NCI-H2196 (cell line): ENCODE data around the gene ZDHHC21.
A peak's percentile ranks its signal among the peaks of the same experiment; 100 is the strongest.

Experiments used
- DNase-seq: peaks from one replicate; lab custom pipeline; 2025; ENCODE audit not compliant: unreplicated experiment; lab: John Stamatoyannopoulos, UW

Gene ZDHHC21, protein sequence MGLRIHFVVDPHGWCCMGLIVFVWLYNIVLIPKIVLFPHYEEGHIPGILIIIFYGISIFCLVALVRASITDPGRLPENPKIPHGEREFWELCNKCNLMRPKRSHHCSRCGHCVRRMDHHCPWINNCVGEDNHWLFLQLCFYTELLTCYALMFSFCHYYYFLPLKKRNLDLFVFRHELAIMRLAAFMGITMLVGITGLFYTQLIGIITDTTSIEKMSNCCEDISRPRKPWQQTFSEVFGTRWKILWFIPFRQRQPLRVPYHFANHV

DNA sequence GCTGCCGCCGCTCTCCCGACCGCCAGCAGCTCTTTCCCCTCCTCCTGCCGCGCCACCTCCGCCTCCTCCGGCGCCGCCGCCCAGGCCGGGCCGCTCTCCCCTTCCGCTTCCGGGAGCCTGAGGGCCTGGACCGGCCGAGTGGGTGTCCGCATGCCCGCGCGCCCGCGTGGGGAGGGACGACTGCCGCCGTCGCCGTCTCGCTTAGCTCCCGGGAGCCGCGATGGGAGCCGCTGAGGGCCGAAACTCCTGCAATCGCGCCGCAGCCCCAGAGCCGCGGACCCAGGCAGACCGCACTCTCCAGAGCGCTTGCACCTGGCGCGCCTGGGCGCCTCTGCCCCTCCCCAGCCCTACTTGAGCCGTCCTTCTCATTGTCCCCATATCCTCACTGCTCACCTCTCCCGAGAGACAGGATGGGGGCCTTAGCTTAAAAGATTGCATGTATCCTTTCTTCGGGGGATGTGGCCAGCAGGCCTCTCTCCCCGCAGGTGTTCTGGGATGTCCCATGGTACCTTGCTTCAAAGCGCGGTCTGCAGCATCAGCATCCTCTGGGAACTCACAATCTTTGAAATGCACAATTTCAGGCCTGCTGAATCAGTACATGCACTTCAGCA lies at the start of gene ZDHHC21:
TSS of gene ZDHHC21 (minus strand) at position 182 of the 611 bp plus-strand sequence. CDS start 19,092 bp downstream, outside the sequence.
- peak; percentile 81 for DNase-seq

DNA sequence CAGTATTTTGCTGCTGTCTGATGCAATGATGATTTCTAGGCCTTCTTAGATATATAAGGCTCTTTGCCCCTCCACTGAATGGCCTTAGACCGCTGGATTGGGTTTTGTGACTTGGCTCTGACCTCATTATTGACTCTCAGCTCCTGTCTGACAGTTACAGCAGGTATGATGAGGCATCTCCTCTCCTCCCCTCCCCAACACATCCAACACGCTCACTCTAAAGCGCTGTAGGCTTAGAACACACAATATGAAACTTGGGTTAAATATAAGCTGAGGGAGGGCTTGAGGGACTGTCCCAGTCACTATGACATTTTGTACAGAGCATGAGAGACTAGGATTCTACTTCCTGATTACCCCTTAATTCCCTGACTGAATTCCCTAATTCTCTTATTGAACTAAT lies 48.1 kb upstream of the ZDHHC21 start:
- DNase-seq: no peak

DNA sequence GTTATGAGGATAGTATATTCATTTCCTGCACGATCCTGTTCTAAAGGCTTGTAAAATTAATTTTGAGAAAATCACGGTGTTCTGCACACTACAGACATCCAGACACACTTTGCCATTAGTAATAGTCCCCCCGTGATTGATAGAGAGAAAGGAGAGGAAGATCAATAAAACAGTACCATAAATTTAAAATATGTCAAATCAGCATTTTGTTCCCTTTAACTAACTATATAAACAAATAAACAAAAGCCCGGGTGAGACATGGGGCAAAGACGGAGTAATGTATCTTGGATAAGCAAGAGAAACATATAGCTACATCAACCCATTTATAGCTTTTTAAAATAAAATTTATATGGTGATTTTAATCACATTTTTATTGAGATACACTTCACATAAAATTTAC lies 39.9 kb upstream of the ZDHHC21 start:
- no peak for DNase-seq

DNA sequence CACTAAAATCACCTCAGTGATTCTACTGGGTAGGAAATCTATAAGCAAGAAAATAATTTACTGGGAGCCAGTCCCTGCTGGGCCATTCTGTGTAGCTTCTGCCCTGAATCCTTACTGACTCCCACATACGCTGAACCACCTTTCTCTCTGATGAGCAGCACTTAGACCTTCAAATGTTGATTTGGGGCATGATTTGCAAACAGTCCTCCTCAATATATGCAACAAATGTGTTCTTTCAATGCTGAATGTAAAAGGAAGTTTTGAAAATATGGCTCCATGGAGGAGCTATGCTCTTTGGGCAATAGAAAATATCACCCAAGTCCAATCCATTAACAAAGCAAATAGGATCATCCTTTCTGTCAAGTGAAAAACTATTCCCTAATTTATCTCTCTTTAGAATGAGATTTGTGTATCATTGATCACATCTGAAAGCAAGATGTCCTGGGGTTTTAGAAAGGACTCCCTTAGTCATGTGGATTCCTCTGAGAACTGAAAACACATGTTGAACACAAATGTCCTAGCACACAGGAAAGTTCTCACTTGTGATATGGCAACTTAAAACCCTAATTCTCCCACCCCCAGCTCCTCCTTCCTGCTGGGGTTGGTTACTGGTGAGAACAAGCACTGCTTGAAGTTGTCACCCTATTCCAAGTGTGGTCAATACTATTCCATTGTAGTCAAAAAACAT lies 38.2 kb upstream of the ZDHHC21 start:
- no peak for DNase-seq

DNA sequence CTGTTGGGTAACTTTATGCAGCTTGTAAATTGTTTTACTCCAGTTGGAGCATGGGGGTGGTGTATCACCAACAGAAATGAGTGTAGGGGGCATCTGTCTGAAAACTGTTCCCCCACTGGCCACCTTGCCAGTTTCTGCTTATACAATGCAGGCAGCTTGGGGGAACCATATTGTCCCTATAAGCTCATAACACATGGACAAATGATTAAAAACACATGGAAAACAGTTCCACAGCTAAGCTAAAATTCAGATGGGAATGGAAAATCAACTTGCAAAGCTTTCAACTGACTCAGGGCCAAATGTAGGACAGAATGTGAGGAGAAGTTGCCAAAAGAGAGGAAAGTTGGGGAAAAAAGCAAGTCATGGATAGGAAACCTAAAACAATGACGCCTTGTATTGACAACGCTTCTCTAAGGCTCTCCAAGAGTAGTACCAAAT lies 37.2 kb upstream of the ZDHHC21 start:
- DNase-seq: no peak

- DNase-seq: no peak
Measured at GRCh38 chr9:14723301-14723700, 30.1 kb upstream of the ZDHHC21 start.

- DNase-seq: no peak
Measured at GRCh38 chr9:14722391-14723035, 29.3 kb upstream of the ZDHHC21 start, which contains the start of gene CER1. Gene CER1 (minus strand): TSS chr9:14722733. CDS start chr9:14722672, 61 bp downstream.

GRCh38 chr9:14719231-14719923 lies 26.1 kb upstream of the ZDHHC21 start:
- DNase-seq: no peak

- no peak for DNase-seq
Measured at GRCh38 chr9:14715102-14715501, 21.9 kb upstream of the ZDHHC21 start.

GRCh38 chr9:14713187-14713767 lies 20.0 kb upstream of the ZDHHC21 start:
- no peak for DNase-seq

DNA sequence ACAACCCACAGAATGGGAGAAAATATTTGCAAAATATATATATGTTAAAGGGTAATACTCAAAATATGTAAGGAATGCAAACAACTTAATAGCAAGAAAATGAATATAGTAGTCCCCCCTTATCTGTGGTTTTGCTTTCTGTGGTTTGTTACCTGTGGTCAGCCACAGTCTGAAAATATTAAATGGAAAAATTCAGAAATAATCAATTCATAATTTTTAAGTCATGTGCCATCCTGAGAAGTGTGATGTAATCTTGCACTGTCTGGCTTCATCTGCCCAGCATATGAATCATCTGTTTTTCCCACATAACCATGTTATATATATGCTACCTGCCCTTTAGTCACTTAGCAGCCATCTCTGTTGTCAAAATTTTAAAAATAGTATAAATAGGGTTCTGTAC lies 17.6 kb upstream of the ZDHHC21 start:
- no peak for DNase-seq

DNA sequence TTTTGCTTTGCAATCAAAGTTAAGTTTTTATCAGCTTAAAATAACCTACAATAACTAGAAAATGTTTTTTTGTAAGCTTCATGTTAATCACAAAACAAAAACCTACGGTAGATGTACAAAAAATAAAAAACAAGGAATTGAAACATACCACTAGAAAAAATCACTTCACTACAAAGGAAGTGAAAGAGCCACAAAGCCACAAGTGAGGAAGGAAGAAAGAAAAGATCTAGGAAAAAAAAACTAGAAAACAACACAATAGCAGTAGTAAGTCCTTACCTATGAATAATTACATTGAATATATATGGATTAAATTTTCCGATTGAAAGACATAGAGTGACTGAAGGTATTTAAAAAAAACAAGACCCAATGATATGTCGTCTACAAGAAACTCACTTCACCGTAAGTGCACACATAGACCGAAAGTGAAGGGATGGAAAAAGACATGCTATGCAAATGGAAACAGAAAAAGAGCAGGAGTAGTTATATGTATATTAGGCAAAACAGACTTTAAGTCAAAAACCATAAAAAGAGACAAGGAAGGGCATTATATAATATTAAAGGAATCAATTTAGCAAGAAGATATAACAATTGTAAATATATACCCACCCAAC lies 13.4 kb upstream of the ZDHHC21 start:
- no peak for DNase-seq

DNA sequence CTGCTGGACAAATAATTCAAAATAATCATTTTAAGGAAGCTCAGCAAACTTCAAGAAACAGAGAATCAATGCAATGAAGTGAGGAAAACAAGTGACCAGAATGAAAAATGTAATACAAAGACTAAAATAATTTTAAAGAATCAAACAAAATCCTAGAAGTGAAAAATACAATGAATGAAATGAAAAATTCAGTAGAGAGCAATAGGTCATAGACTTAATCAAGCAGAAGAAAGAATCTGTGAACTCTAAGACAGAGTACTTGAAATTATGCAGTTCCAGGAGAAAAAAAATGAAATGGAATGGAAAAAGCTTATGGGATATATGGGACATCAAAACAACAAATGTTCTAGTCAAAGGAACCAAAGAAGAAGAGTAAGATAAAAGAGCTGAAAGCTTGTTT lies 11.8 kb upstream of the ZDHHC21 start:
- no peak for DNase-seq

GRCh38 chr9:14704281-14704680 lies 11.0 kb upstream of the ZDHHC21 start:
- DNase-seq: no peak

- no peak for DNase-seq
Measured at GRCh38 chr9:14702200-14702720, 9.0 kb upstream of the ZDHHC21 start.

- DNase-seq: peak; percentile 68
Measured at GRCh38 chr9:14692470-14693250, 572 bp downstream of the ZDHHC21 start.

DNA sequence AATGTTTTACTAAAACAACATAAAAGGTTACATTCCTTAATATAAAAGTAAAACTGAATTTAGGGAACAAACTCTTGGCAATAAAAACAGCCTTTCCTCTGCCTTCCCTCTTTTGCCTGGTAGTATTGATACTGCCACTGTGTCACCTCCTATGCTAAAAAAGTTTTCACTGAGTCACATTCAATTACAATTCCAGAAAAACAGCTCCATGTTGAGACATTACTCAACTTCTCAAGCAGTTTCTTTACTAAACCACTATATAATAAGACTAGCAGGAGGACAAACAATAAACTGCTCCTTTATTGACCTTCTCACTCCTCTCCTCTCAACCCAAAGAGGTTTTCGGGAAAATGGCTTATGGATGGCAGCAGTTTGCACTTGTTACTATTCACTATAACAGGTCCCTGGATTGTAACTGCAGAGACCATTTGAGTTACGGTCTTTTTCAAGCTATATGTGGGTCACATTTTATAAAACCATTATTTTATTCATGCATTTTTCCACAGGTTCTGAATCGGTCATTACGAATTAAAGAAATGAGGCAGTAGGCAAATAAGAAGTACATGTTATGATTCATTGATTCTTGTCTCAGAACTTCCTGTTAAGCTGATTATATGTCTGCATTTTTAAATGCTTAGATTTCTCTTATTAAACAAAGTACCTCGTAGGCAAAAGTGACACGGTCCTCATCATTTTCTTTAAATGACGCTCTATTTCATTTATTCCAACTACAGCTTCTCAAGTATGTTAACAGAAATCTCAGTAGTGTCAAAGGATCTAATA lies 2.1 kb downstream of the ZDHHC21 start:
- no peak for DNase-seq

- peak; percentile 43 for DNase-seq
Measured at GRCh38 chr9:14687042-14687719, 6.1 kb downstream of the ZDHHC21 start.
